ENCODE data around the gene ST6GALNAC6.

DNA sequence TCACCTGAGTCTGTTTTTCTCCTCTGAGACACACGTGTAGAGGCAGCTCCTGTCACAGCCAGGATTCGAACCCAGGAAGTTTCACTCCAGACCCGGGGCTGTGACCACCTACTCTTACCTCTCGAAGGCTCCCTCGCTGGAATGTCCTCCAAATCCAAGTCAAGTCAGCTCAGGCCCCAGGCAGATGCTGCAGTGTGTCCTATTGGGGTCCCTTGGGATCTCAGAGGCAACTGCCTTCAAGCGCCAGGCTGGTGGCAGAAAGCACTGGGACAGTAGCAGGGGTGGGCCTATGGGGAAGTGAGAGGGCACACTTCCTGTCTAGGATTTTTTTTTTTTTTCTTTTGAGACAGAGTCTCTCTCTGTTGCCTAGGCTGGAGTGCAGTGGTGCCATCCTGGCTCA is 18.2 kb upstream of the ST6GALNAC6 start:
- TF ChIP-seq, protein P1, sequence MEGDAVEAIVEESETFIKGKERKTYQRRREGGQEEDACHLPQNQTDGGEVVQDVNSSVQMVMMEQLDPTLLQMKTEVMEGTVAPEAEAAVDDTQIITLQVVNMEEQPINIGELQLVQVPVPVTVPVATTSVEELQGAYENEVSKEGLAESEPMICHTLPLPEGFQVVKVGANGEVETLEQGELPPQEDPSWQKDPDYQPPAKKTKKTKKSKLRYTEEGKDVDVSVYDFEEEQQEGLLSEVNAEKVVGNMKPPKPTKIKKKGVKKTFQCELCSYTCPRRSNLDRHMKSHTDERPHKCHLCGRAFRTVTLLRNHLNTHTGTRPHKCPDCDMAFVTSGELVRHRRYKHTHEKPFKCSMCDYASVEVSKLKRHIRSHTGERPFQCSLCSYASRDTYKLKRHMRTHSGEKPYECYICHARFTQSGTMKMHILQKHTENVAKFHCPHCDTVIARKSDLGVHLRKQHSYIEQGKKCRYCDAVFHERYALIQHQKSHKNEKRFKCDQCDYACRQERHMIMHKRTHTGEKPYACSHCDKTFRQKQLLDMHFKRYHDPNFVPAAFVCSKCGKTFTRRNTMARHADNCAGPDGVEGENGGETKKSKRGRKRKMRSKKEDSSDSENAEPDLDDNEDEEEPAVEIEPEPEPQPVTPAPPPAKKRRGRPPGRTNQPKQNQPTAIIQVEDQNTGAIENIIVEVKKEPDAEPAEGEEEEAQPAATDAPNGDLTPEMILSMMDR (conservative IDR thresholded peaks at IDR 0.05; ENCODE audit: low read depth, low read length), result no peak
- TF ChIP-seq BHLHE40 (IDR thresholded peaks at IDR 0.05; ENCODE audit: low read depth, low read length), result no peak
- no peak for TF ChIP-seq ELK1 (IDR thresholded peaks at IDR 0.05; ENCODE audit: borderline replicate concordance, low read depth, low read length)
- no peak for TF ChIP-seq RFX5 (IDR thresholded peaks at IDR 0.05; ENCODE audit: low read depth, low read length)
- no peak for TF ChIP-seq MAFK (IDR thresholded peaks at IDR 0.05; ENCODE audit: low read depth, low read length)
- TF ChIP-seq POLR2A (IDR thresholded peaks at IDR 0.05; ENCODE audit: low read depth, low read length), result no peak
- TF ChIP-seq, protein P2, sequence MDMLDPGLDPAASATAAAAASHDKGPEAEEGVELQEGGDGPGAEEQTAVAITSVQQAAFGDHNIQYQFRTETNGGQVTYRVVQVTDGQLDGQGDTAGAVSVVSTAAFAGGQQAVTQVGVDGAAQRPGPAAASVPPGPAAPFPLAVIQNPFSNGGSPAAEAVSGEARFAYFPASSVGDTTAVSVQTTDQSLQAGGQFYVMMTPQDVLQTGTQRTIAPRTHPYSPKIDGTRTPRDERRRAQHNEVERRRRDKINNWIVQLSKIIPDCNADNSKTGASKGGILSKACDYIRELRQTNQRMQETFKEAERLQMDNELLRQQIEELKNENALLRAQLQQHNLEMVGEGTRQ (IDR thresholded peaks at IDR 0.05; ENCODE audit: low read depth, low read length), result no peak
- no peak for TF ChIP-seq CEBPB (IDR thresholded peaks at IDR 0.05; ENCODE audit: low read depth, low read length)
- no peak for TF ChIP-seq FOS (IDR thresholded peaks at IDR 0.05; ENCODE audit: low read depth, low read length)
- no peak for TF ChIP-seq SMC3 (IDR thresholded peaks at IDR 0.05; ENCODE audit: low read depth, low read length)

Data from IMR-90 (cell line).